Mammary epithelial cell (primary cell): ENCODE data around the gene UBXN2A.

Experiments used
- CTCF ChIP-seq, 2 donors: IDR thresholded peaks in 1 of 2; conservative IDR thresholded peaks in 1 of 2; 2 replicates each; pipeline ENCODE4 v1.5.1; 2011 to 2012; ENCODE audit warnings: inconsistent platforms in 2 of 2, low read length in 2 of 2, mild to moderate bottlenecking in 2 of 2, control low read depth in 1 of 2, low read depth in 1 of 2; ENCODE audit not compliant: insufficient read depth in 1 of 2; ENCODE audit errors: extremely low read depth in 1 of 2
- EZH2 ChIP-seq: IDR thresholded peaks from 2 replicates; pipeline ENCODE4 v1.6.1; 2012; ENCODE audit warnings: low read length, inconsistent platforms, borderline replicate concordance

- no peak for TF ChIP-seq CTCF (conservative IDR thresholded peaks at IDR 0.05 in 1 of 2, IDR thresholded peaks at IDR 0.05 in 1 of 2; ENCODE audit: extremely low read depth in 1 of 2, insufficient read depth in 1 of 2, low read depth in 1 of 2, low read length in 2 of 2)
- TF ChIP-seq EZH2 = no peak
Measured at GRCh38 chr2:24009680-24010476, 69.6 kb downstream of the UBXN2A start, which contains the start of gene MFSD2B.
